GM18498 (cell line): Measurements from ENCODE around the gene SLC2A4RG.

Experiments used
- ATAC-seq: cut with Tn5 transposase; IDR thresholded peaks from one replicate; pipeline ENCODE4 v1.9.1; 2021; ENCODE audit warnings: mild to moderate bottlenecking, moderate library complexity; ENCODE audit not compliant: unreplicated experiment

SLC2A4RG gene

DNA sequence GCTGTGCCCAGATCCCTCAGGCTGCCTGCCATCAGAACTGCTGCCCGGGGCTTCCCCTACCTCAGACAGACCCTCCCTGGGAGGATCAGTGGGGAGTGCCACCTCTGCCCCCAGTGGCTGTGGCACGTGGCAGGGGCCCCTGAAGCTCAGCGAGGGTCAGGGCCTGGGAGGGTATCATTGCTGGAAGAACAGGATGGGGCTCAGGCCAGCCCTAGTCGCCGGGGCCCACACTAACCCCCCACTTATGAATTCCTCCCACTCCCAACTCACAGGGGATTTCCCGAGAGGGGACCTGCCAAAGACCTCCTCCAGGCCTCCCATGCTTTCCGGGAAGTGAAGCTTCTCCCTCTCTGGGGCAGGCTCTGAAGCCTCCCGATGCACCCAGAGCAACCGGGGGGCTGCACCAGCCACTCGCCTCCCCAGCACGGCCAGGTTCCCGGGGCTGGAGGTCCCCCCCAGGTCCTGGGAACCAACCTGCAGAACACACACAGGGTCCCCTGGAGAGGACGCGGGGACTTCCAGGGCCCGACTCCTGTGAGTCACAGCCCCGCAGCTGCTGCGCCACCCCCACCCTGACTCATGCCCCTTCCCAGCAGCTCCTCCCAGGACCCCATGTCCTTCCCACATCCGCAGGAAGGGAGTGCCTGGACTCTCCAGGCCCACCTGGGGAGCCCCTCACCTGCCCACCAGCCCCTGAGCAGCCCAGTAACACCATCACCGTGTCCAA lies 40.7 kb upstream of the SLC2A4RG start:
- ATAC-seq: no peak

DNA sequence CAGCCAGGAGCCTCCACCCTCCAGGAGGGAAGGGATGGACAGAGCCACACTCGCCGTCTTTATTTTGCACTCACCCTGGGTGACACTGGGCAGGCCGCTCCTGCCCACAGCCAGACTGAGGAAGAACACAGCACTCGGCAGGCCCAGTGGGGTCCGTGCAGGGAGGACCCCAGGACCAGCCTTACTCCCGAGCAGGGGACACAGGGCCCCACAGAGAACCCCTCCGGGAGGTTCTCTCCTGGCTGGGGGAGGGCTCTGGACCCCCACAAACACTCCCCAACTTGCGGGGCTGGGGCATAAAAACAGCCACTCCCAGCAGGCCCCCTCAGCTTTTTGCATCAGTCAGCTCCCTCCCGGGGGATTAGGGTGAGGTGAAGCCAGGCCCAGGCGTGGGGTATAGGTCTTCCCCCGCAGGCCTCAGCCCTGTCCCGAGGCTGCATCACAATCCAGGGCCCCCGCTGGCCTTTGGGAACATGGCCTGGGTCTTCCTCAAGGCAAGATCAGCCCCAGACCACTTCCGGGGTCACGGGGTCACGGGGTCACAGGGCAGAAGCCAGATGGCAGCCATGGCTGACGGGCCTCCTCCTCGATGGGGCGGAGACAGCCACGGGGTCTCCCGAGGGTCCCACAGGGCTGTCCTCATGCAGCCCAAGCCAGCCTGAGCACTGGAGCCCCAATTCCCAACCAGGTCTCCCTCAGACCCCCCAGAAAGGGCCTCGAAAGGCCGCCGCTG lies 39.9 kb upstream of the SLC2A4RG start:
- no peak for ATAC-seq

DNA sequence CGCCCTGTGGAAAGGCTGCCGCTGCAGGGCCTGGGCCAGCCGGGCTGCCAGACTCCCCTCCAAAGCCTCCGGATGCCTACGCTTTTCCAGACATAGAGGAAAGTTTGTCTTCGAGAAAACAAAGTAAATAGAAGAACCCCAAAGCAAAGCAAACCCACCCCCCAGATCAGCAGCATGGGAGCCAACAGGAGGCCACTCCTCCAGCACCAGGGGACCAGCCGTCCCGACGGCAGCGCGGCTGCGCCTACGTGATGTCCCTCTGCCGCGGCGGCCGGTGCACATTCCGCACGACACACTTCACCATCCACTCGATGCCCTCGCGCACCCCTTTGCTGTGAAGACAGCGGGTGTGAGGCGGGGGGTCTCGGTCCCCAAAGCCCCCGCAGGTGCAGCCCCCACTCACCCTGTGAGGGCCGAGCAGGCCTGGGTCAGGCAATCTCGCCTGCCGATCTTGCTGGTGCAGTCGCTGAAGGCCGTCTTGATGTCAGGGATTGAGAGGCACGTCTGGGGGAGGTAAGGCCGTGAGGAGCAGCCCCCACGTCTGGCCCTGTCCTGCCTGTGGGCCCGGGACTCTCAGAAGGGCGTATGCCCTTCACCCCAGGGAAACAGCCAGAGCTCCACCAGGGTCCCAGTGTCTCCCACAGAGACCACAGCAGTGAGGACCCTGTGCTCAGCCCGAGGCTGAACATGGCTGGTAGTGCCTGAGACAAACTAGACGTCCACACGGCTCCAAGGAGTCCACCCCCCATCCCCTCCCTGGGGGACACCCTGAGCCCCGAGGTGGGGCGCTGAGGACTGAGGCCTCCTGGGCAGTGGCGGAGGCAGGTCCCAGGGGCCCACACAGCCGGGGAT lies 39.2 kb upstream of the SLC2A4RG start:
- no peak for ATAC-seq

DNA sequence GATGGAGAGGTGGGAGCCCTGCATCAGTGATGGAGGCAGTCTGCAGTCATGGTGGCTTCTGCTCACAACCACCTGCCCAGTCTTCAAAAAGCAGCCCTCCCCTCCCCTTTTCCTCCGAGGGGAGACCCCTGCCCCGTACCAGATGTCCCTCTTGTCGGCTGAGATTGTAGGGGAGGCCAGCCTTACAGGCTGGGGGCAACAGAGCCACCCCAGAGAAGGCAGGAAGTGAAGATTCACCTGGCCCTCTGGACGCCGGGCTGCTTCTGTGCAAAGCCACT lies 38.6 kb upstream of the SLC2A4RG start:
- no peak for ATAC-seq

DNA sequence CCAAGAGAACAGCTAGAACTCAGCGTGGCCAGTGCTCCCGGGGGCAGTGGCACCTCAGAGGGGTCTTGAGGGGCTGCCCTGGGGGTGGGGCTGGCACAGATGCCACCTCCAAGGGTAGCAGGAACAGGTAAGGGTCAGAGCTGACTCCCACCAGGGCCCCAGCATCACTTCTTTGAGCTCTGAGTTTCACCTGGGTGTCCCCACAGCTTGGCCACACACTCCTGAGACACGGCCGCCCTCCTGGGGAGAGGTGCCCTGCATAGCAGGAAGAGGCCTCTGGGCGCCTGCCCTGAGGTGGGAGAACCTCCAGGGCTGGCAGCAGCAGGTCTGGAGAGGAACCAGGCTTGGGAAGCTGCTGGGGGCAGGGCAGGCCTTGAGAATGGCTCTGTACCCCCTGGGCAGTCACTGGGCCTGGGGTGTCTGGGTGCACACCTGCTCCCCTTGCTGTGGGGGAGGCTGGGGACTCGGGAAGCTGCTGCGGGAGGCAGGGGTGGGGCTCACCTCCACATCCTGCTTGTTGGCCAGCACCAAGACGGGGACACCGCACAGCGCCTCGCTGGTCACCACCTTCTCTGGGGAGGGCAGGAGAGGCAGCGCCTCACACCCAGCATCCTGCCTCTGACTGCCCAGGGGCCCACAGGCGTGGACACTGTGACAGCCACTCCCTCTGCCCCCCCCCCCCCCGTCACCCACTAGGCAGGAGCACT lies 38.1 kb upstream of the SLC2A4RG start:
- no peak for ATAC-seq

DNA sequence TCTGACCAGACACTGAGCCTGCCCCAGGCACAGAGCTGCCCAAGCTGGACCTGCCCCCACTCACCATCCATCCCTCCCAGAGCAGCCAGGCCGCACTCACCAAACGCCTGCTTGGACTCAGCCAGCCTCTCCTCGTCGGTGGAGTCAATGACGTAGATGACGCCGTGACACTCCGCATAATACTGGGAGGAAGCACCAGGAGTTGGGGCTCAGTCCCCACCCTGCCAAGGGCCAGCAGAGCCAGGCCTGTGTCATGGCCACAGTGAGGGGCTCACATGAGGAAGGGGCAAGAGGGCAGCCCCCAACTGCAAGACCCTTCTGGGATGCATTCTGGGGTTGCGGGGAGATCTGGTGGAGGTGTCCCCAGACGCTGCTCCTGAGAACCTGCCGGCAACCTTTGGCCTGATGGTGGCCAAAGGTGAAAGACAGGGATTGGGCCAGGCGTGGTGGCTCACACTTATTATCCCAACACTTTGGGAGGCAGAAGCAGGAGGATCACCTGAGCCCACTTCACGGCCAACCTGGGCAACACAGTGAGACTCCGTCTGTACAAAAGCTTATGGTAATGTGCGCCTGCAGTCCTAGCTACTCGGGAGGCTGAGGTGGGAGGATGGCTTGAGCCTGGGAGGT lies 37.4 kb upstream of the SLC2A4RG start:
- ATAC-seq: no peak

DNA sequence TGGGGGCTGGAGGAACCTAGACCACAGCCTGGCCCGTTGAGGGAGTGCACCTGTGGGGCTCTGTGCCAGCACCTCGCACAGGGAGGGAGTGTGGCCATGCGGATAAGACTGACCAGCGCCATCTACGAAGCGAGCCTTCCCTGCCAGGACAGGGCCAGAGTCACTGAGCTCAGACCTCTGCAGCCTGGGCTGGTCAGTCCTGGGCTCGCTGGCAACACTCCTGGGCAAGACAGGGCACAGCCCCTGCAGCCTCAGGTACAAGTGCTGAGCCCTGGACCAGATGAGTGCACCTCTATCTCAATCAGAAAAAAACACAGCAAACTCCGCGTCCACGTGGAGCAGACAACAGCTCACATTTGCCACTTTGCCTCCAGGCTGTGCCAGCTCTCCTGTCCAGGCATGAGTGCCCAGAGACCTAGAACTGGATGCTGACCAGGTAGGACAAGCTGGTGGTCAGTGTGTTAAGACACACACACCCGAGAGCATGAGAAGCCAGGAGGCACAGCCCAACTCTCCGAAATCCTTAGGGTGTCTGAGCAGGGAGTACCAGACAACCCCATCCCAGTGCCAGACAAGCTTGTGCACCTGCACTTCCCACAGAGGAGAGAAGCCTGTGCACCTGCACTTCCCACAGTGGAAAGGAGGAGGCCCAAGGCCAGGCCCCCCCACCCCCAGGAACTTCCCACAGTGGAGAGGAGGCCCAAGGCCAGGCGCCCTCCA lies 36.7 kb upstream of the SLC2A4RG start:
- ATAC-seq: no peak

DNA sequence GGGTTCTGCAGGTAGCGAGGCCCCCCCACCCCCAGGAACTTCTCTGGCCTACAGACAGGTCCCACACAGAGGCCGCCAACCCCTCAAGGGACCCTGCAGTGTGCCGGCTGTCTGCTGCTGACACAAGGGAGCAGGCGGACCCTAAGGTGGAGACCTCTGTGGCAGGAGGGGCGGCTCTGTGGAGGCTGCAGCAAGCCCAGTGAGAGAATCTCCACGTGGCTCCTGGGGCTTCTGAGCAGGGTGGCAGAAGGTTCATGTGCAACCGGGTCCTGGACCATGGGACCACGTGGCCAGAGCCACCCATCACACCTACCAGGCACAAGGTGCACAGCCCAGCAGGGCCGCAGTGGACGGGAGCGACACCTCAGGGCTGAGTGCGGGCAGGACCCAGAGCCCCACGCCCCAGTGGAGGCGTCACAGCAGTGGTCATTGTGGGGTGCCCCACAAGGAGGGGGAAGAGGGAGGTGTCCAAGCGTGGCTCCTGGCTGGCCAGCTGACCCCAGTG lies 36.1 kb upstream of the SLC2A4RG start:
- ATAC-seq: no peak

DNA sequence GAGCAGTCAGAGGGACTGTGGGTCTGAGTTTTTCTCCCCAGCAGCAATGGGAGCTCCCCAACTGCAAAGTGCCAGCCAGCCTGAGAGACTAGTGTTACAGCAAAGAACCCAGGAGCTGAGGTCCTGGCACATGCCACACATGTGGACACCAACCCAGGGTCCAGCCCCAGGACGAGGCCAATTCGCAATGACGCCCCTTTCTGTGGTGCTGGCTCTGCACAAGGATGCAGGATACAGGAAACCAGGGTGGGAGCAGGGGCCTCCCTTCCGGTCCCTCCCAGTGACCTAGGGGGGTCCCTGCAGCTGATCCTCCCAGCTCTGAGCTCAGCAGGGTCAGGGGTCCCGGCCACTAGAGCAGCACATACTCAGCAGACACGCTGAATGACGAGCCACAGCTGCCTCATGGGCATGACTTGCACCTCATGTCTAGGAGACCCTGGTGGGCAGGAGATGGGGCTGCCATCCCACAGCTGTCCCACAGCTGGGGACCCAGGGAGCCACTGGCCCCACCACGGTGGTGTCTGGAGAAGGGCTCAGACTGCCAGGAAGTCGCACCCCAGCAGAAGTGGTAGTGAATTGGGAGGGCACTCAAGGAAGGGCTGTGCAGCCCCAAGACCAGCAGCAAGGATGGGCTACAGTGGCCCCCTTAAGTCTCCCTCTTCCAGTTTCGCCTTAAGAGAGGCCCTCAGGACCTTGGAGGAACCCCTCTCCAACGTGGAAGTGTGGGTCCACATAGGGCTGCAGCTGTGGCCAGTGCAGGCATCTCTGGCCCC lies 35.4 kb upstream of the SLC2A4RG start:
- ATAC-seq: no peak

DNA sequence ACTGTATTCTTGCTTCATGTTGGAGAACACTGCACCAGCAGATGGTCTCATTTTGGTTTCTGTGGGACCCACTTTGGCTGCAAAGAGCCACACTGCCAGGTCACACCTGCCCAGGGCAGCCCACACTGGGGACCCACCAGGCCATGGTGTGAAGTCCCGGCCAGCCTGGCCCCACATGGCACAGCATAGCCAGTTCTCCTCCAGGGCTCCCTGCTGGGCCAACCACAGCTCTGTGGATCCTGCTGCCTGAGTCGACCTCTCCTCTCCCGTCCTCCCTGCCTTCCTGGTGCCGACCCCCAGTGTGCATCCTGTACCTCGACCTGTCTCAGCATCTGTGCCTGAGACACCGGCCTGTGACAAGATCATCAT lies 34.8 kb upstream of the SLC2A4RG start:
- no peak for ATAC-seq

DNA sequence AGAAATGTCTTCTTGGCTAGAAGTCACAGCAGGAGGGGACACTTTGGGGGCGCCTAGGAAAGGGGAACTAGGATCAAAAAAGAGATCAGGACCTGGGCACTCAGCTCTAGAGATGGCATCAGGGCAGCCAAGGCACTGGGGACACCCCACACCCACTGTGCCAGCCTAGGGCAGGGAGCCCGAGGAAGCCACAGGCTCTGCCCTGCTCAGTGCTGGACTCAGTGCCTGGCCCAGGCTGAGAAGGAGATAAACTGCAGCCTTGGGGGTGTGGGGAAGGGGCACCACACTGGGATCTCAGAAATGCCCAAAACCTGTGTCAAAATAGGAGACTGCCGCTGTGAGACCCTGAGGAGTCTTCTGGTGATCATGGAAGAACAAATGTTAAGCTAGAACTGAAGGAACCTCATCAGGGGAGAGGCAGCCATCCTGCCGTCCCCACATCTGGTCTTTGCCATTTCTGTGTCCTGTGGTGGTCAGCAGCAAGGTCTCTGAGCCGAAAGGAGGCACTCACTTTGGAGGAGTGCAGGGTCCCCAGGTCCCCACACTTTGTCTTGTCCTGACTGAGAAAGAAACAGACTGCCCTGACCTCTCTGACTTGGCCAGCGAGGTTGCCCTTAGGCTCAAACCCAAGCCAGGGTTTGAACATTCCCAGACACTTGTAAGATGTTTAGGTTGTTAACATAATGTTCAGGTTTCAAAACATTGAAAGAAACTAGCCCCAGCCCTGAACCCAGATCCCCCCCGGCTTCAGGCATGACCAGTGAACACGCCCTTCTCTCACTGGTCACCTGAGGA lies 34.1 kb upstream of the SLC2A4RG start:
- ATAC-seq: no peak

DNA sequence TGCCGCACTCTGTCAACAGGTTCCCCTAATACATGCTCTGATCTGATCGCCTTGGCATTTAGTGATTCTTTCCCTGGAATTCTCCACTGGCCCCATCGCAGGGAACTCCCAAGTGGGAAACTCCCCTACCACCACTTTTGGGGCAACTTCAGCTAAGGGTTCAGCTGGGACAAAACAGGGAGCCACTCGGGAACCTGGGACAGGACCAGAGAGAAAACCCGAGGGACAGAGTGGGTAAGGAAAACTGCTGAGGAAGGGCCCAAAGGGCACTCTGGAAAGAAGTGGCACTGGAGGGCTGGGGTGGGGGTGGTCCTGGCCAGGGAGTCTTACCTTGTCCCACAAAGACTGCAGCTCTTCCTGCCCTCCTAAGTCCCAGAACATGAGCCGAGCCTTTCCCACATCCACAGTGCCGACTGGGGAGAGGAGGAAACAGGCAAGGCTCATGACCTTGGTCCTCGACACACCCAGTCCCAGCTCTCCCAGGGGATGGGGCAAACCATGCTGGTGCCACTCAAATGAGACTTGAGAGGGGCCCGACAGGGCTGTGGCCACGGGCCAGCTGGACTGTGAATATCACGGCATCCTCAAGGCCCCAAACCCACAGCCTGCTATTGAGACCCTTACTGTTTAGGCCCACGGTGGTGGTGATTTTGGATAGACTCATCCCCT lies 33.4 kb upstream of the SLC2A4RG start:
- no peak for ATAC-seq

DNA sequence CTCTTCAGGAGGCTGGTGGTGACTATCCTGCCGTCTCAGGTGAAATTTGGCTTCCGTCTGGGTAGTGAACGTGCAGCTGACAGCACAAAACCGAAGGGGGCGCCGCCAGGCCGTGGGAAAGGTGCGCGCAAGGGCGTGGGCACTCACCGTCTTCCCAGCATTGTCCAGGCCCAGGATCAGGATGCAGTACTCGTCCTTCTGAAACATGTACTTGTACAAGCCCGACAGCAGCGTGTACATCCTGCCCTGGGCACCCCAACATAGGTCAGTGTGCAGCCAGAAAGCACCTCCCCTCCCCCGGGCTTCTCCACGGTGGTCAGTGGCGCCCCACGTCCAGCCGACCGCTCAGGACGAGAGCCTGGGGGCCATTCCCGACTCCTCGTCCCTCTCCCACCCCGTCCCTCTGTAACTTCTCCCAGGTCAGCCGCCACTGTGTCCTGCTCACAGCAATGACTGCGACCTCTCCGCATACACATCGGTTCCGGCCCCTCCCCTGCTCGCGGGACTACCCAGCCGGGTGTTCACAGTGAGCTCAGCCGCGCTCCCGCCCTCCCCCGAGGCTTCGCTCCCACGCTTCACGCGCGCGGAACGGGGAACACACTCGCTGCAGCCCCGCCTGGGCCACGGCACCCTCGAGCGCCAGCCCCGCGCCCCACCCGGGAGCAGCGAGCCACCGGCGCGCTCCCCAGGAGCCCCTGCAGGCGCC lies 32.6 kb upstream of the SLC2A4RG start:
- peak; percentile 36 for ATAC-seq

DNA sequence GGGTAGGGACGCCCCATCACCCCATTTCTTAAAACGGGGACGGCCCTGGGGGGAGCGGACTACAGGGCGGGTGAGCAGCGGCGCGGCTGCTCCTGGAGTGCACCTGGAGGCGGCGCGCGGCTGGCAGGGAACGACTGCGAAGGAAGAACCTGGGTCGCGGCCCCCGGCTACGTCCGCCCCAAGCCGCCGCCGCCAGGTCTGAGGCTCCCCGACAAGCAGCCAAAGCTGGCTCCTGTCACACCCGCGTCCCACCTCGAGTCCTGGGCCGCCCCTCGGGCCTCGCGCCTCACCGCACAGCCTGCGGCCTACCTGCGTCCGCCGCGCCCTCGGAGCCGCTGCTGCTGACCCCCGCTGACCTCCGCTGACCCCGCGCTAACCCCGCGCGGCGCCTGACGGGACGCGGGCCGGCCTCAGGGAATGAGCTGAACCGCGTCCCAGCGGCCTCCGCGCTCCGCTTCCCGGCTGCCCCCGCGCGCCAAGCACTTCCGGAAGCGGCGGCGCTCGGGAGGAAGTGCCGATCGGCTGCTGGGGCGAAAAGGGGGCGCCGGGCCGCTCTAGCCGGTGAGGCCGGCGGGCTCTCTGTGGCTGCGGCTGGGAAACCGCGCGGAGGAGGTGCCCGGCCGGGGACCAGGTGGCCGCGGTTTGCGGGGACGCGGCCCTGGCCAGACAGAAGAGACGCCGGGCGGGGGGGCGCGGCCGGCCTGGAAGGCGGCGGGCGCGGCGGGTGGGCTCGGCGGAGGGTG lies 31.8 kb upstream of the SLC2A4RG start, which contains the start of the genes ARFRP1 and ZGPAT:
TSS of gene ARFRP1 (minus strand) at position 419 of the 743 bp plus-strand sequence. CDS start 885 bp downstream, outside the sequence.
TSS of gene ZGPAT (plus strand) at position 482 of the 743 bp plus-strand sequence. CDS start 542 bp downstream, outside the sequence.
- peak; percentile 74 for ATAC-seq

DNA sequence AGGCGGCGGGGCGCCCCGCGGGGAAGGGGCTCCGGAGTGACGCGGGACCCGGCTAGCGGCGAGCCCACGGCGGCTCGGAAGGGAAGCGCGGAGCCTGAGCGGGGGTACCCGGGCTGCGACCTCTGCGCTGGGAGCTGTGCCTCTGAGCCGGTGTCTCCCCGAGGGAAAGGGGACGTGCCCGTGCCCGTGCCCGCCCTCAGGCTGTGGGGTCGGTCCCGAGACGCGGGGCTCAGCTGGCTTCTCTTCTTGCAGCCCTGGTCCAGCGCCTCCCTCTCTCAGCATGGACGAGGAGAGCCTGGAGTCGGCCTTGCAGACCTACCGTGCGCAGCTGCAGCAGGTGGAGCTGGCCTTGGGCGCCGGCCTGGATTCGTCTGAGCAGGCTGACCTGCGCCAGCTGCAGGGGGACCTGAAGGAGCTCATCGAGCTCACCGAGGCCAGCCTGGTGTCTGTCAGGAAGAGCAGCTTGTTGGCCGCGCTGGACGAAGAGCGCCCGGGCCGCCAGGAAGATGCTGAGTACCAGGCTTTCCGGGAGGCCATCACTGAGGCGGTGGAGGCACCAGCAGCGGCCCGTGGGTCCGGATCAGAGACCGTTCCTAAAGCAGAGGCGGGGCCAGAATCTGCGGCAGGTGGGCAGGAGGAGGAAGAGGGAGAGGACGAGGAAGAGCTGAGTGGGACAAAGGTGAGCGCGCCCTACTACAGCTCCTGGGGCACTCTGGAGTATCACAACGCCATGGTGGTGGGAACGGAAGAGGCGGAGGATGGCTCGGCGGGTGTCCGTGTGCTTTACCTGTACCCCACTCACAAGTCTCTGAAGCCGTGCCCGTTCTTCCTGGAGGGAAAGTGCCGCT lies 31.1 kb upstream of the SLC2A4RG start:
- ATAC-seq: peak; percentile 20
